ENCODE data around the gene TBX5.

TBX5 gene

GRCh38 chr12:114393569-114393968 lies 12.4 kb downstream of the TBX5 start:
- H3K27ac ChIP-seq: no peak overlapping the region
- DNase-seq (ENCODE audit: low read depth, low spot score): no peak
- H3K9ac ChIP-seq (ENCODE audit: insufficient read length): no peak overlapping the region
- no peaks in the 10 kb centered on the region for H3K36me3 ChIP-seq (ENCODE audit: insufficient read depth, low read length)
- no peak for TF ChIP-seq FOXP2 (optimal IDR thresholded peaks at IDR 0.05; ENCODE audit: control extremely low read depth, extremely low read length, insufficient read depth)
- H3K4me3 ChIP-seq: no peak overlapping the region
- no peaks in the 10 kb centered on the region for H3K9me3 ChIP-seq (ENCODE audit: low read depth, low read length)

- H3K36me3 ChIP-seq (ENCODE audit: insufficient read depth, low read length): no peaks in the 10 kb centered on the region
- no peak overlapping the region for H3K4me3 ChIP-seq
- no peak overlapping the region for H3K9ac ChIP-seq (ENCODE audit: insufficient read length)
- no peaks in the 10 kb centered on the region for H3K9me3 ChIP-seq (ENCODE audit: low read depth, low read length)
- no peak overlapping the region for H3K27ac ChIP-seq
- DNase-seq (ENCODE audit: low read depth, low spot score): no peak
- no peak for TF ChIP-seq EZH2 (IDR thresholded peaks at IDR 0.05)
- no peak for TF ChIP-seq FOXP2 (optimal IDR thresholded peaks at IDR 0.05; ENCODE audit: control extremely low read depth, extremely low read length, insufficient read depth)
- no peak for TF ChIP-seq POLR2AphosphoS5 (IDR thresholded peaks at IDR 0.05; ENCODE audit: borderline replicate concordance, low read depth, low read length)
These were observed 13.0 kb downstream of the TBX5 start for GRCh38 chr12:114392909-114393308.

GRCh38 chr12:114391088-114391487 lies 14.9 kb downstream of the TBX5 start:
- DNase-seq (ENCODE audit: low read depth, low spot score): no peak
- Histone ChIP-seq H3K9me3 (ENCODE audit: low read depth, low read length) (no peaks in the 10 kb centered on the region), H3K9ac (ENCODE audit: insufficient read length) (no peak overlapping the region), H3K4me3 (no peak overlapping the region), H3K36me3 (ENCODE audit: insufficient read depth, low read length) (no peaks in the 10 kb centered on the region), H3K27ac (no peak overlapping the region)
- TF ChIP-seq POLR2AphosphoS5 (IDR thresholded peaks at IDR 0.05; ENCODE audit: borderline replicate concordance, low read depth, low read length) (no peak), FOXP2 (optimal IDR thresholded peaks at IDR 0.05; ENCODE audit: control extremely low read depth, extremely low read length, insufficient read depth) (no peak), EZH2 (IDR thresholded peaks at IDR 0.05) (no peak)

- Histone ChIP-seq H3K9ac (ENCODE audit: insufficient read length) (no peak overlapping the region), H3K36me3 (ENCODE audit: insufficient read depth, low read length) (no peaks in the 10 kb centered on the region), H3K27ac (no peak overlapping the region), H3K9me3 (ENCODE audit: low read depth, low read length) (no peaks in the 10 kb centered on the region), H3K4me3 (no peak overlapping the region)
- TF ChIP-seq FOXP2 (optimal IDR thresholded peaks at IDR 0.05; ENCODE audit: control extremely low read depth, extremely low read length, insufficient read depth) (no peak), POLR2AphosphoS5 (IDR thresholded peaks at IDR 0.05; ENCODE audit: borderline replicate concordance, low read depth, low read length) (no peak)
- DNase-seq (ENCODE audit: low read depth, low spot score): no peak
These were observed 21.2 kb downstream of the TBX5 start for GRCh38 chr12:114384739-114385138.

- DNase-seq (ENCODE audit: low read depth, low spot score): no peak
These were observed 24.8 kb downstream of the TBX5 start for GRCh38 chr12:114381177-114381576.

GRCh38 chr12:114371733-114372132 lies 34.2 kb downstream of the TBX5 start:
- no peak for TF ChIP-seq EZH2 (IDR thresholded peaks at IDR 0.05)
- TF ChIP-seq FOXP2 (optimal IDR thresholded peaks at IDR 0.05; ENCODE audit: control extremely low read depth, extremely low read length, insufficient read depth): no peak
- TF ChIP-seq POLR2AphosphoS5 (IDR thresholded peaks at IDR 0.05; ENCODE audit: borderline replicate concordance, low read depth, low read length): no peak
- H3K9ac ChIP-seq (ENCODE audit: insufficient read length): no peak overlapping the region
- H3K4me3 ChIP-seq: no peak overlapping the region
- no peaks in the 10 kb centered on the region for H3K9me3 ChIP-seq (ENCODE audit: low read depth, low read length)
- no peaks in the 10 kb centered on the region for H3K36me3 ChIP-seq (ENCODE audit: insufficient read depth, low read length)
- no peak for DNase-seq (ENCODE audit: low read depth, low spot score)
- H3K27ac ChIP-seq: no peak overlapping the region

More at GRCh38 chr12:114381177-114381576, 24.8 kb downstream of the TBX5 start:
- Histone ChIP-seq H3K9me3 (ENCODE audit: low read depth, low read length) (no peaks in the 10 kb centered on the region), H3K27ac (no peak overlapping the region), H3K4me3 (no peak overlapping the region), H3K9ac (ENCODE audit: insufficient read length) (no peak overlapping the region), H3K36me3 (ENCODE audit: insufficient read depth, low read length) (no peaks in the 10 kb centered on the region)
- TF ChIP-seq FOXP2 (optimal IDR thresholded peaks at IDR 0.05; ENCODE audit: control extremely low read depth, extremely low read length, insufficient read depth) (no peak), EZH2 (IDR thresholded peaks at IDR 0.05) (no peak), POLR2AphosphoS5 (IDR thresholded peaks at IDR 0.05; ENCODE audit: borderline replicate concordance, low read depth, low read length) (no peak)

- Histone ChIP-seq H3K36me3 (ENCODE audit: insufficient read depth, low read length) (no peaks in the 10 kb centered on the region), H3K9me3 (ENCODE audit: low read depth, low read length) (no peaks in the 10 kb centered on the region), H3K9ac (ENCODE audit: insufficient read length) (no peak overlapping the region), H3K27ac (no peak overlapping the region), H3K4me3 (no peak overlapping the region)
- DNase-seq (ENCODE audit: low read depth, low spot score): no peak
- TF ChIP-seq FOXP2 (optimal IDR thresholded peaks at IDR 0.05; ENCODE audit: control extremely low read depth, extremely low read length, insufficient read depth) (no peak), EZH2 (IDR thresholded peaks at IDR 0.05) (no peak), POLR2AphosphoS5 (IDR thresholded peaks at IDR 0.05; ENCODE audit: borderline replicate concordance, low read depth, low read length) (no peak)
These were observed 34.7 kb downstream of the TBX5 start for GRCh38 chr12:114371250-114371649.

- no peak for DNase-seq (ENCODE audit: low read depth, low spot score)
- TF ChIP-seq EZH2 (IDR thresholded peaks at IDR 0.05) (no peak), POLR2AphosphoS5 (IDR thresholded peaks at IDR 0.05; ENCODE audit: borderline replicate concordance, low read depth, low read length) (no peak), FOXP2 (optimal IDR thresholded peaks at IDR 0.05; ENCODE audit: control extremely low read depth, extremely low read length, insufficient read depth) (no peak)
- Histone ChIP-seq H3K27ac (no peak overlapping the region), H3K36me3 (ENCODE audit: insufficient read depth, low read length) (no peaks in the 10 kb centered on the region), H3K9me3 (ENCODE audit: low read depth, low read length) (no peaks in the 10 kb centered on the region), H3K9ac (ENCODE audit: insufficient read length) (no peak overlapping the region), H3K4me3 (no peak overlapping the region)
These were observed 37.1 kb downstream of the TBX5 start for GRCh38 chr12:114368685-114369452.

- H3K4me3 ChIP-seq: no peak overlapping the region
- DNase-seq (ENCODE audit: low read depth, low spot score): no peak
- no peak for TF ChIP-seq FOXP2 (optimal IDR thresholded peaks at IDR 0.05; ENCODE audit: control extremely low read depth, extremely low read length, insufficient read depth)
- TF ChIP-seq EZH2 (IDR thresholded peaks at IDR 0.05): no peak
- no peak for TF ChIP-seq POLR2AphosphoS5 (IDR thresholded peaks at IDR 0.05; ENCODE audit: borderline replicate concordance, low read depth, low read length)
These were observed 44.0 kb downstream of the TBX5 start for GRCh38 chr12:114361992-114362391.

More at GRCh38 chr12:114361992-114362391, 44.0 kb downstream of the TBX5 start:
- Histone ChIP-seq H3K9me3 (ENCODE audit: low read depth, low read length) (no peaks in the 10 kb centered on the region), H3K27ac (no peak overlapping the region), H3K36me3 (ENCODE audit: insufficient read depth, low read length) (no peaks in the 10 kb centered on the region), H3K9ac (ENCODE audit: insufficient read length) (no peak overlapping the region)
